ENCODE data around the gene DLGAP5. TPM values are rescaled to one million over a fixed set of nuclear protein-coding genes. Genes with fewer than 3 reads are reported as not detected.

DLGAP5 gene
- 1.9 and 2.0 TPM in 2 replicates for polyA plus RNA-seq
- polyA minus RNA-seq: 1.7 and 2.1 TPM in 2 replicates

- no peaks in the 10 kb centered on the region for H3K36me3 ChIP-seq (ENCODE audit: insufficient read depth, low read length)
- TF ChIP-seq MXI1 (conservative IDR thresholded peaks at IDR 0.05; ENCODE audit: poor library complexity, severe bottlenecking): peak; percentile 99
- TF ChIP-seq POLR2AphosphoS5 (IDR thresholded peaks at IDR 0.05): peak; percentile 73
- TF ChIP-seq REST (IDR thresholded peaks at IDR 0.05; ENCODE audit: borderline replicate concordance): no peak
- no peak for TF ChIP-seq TAF1 (IDR thresholded peaks at IDR 0.05; ENCODE audit: low read depth)
- TF ChIP-seq CTCF (IDR thresholded peaks at IDR 0.05; ENCODE audit: poor library complexity, severe bottlenecking): peak; percentile 18
- TF ChIP-seq EP300 (conservative IDR thresholded peaks at IDR 0.05; ENCODE audit: poor library complexity, severe bottlenecking): peak; percentile 46
- peak; percentile 15 for TF ChIP-seq RAD21 (conservative IDR thresholded peaks at IDR 0.05)
- TF ChIP-seq SMC3 (conservative IDR thresholded peaks at IDR 0.05; ENCODE audit: poor library complexity): no peak
- TF ChIP-seq EZH2 (IDR thresholded peaks at IDR 0.05; ENCODE audit: borderline replicate concordance, insufficient read depth, low read length, poor library complexity, severe bottlenecking): no peak
These were observed at the start of gene DLGAP5 for GRCh38 chr14:55191203-55192053. TSS of gene DLGAP5 (minus strand) at chr14:55191585. CDS start at chr14:55189179, 2,406 bp downstream.

DNA sequence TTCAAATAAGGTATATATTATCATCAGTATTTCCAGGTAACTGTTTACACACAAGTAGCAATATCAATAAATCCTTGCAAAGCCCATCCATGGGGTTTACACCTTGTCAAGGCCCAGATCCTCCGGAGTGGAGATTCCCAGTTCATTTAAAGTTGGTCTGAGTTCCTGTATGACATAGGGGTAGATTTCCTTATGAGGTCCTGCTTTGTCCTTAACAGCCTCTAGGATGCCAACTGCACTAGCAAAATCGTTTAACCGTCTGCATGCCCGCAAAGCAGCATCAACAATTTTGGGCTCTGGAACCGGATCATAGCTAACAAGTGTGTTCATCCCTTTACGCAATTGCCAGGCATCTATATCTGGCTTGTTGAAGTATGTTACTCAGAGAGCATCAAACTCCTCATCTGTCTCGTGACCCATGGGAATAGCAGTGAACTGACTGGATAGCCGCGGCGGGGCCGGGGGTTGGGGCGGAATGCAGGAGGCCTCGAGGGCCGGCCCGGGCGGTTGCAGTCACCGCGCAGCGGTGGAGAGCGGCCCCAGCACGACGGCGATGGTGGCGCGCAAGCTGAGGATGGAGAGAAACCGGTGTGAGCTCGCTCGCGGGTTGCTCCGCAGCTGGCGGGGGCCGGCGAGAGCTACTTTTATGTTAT lies 49.3 kb upstream of the DLGAP5 start:
- no peak for TF ChIP-seq TAF1 (IDR thresholded peaks at IDR 0.05; ENCODE audit: low read depth)
- no peak for TF ChIP-seq EP300 (conservative IDR thresholded peaks at IDR 0.05; ENCODE audit: poor library complexity, severe bottlenecking)
- no peak for TF ChIP-seq RAD21 (conservative IDR thresholded peaks at IDR 0.05)
- TF ChIP-seq POLR2AphosphoS5 (IDR thresholded peaks at IDR 0.05): no peak
- TF ChIP-seq REST (IDR thresholded peaks at IDR 0.05; ENCODE audit: borderline replicate concordance): no peak
- no peak for TF ChIP-seq SMC3 (conservative IDR thresholded peaks at IDR 0.05; ENCODE audit: poor library complexity)
- TF ChIP-seq CTCF (IDR thresholded peaks at IDR 0.05; ENCODE audit: poor library complexity, severe bottlenecking): no peak
- no peak for TF ChIP-seq EZH2 (IDR thresholded peaks at IDR 0.05; ENCODE audit: borderline replicate concordance, insufficient read depth, low read length, poor library complexity, severe bottlenecking)
- no peak for TF ChIP-seq MXI1 (conservative IDR thresholded peaks at IDR 0.05; ENCODE audit: poor library complexity, severe bottlenecking)

More at GRCh38 chr14:55191203-55192053, at the start of gene DLGAP5:
- H3K4me3 ChIP-seq (ENCODE audit: low read length): peak within 1 kb of the TSS; percentile 72
- H3K9ac ChIP-seq (ENCODE audit: low read length): peak within 1 kb of the TSS; percentile 64
- H3K4me2 ChIP-seq (ENCODE audit: low read length): peak within 1 kb of the TSS; percentile 64
- no peaks in the 10 kb centered on the region for H3K9me3 ChIP-seq (ENCODE audit: low read length)
- peaks cover 30% of the 10 kb centered on the region for H3K79me2 ChIP-seq (replicated peaks; ENCODE audit: insufficient read depth, low read length)
- H3F3A ChIP-seq (ENCODE audit: insufficient read depth, low read length, poor library complexity, severe bottlenecking): no peaks in the 10 kb centered on the region
- H3K27ac ChIP-seq (ENCODE audit: low read length): peak within 1 kb of the TSS; percentile 55
- H3K27me3 ChIP-seq (ENCODE audit: insufficient read depth, low read depth, low read length): no peaks in the 10 kb centered on the region
- H3K9me2 ChIP-seq (ENCODE audit: insufficient read depth, low read length): no peaks in the 10 kb centered on the region
- H4K20me1 ChIP-seq (ENCODE audit: insufficient read depth): no peaks in the 10 kb centered on the region
- peak within 1 kb of the TSS; percentile 29 for H2AFZ ChIP-seq (ENCODE audit: low read depth, low read length)

More for the DNA sequence above, 49.3 kb upstream of the DLGAP5 start:
- H3K27ac ChIP-seq (ENCODE audit: low read length): no peak overlapping the region
- H2AFZ ChIP-seq (ENCODE audit: low read depth, low read length): no peak overlapping the region
- no peaks in the 10 kb centered on the region for H3K36me3 ChIP-seq (ENCODE audit: insufficient read depth, low read length)
- no peaks in the 10 kb centered on the region for H3K27me3 ChIP-seq (ENCODE audit: insufficient read depth, low read depth, low read length)
- H3K9me2 ChIP-seq (ENCODE audit: insufficient read depth, low read length): no peaks in the 10 kb centered on the region
- H3K4me2 ChIP-seq (ENCODE audit: low read length): no peak overlapping the region
- H3F3A ChIP-seq (ENCODE audit: insufficient read depth, low read length, poor library complexity, severe bottlenecking): no peaks in the 10 kb centered on the region
- H3K4me3 ChIP-seq (ENCODE audit: low read length): no peak overlapping the region
- H3K9ac ChIP-seq (ENCODE audit: low read length): no peak overlapping the region
- no peaks in the 10 kb centered on the region for H3K9me3 ChIP-seq (ENCODE audit: low read length)
- H3K79me2 ChIP-seq (replicated peaks; ENCODE audit: insufficient read depth, low read length): no peaks in the 10 kb centered on the region
- H4K20me1 ChIP-seq (ENCODE audit: insufficient read depth): no peaks in the 10 kb centered on the region
